Dermis microvascular lymphatic vessel endothelial cell (primary cell): ENCODE data around the gene PADI3. TPM values are rescaled to one million over a fixed set of nuclear protein-coding genes. Genes with fewer than 3 reads are reported as not detected.
"Not testable (repeated sequence)": the region's sequence is repeated elsewhere in the genome, so short reads cannot be mapped to it uniquely, and the experiment has no call there.

ENCODE experiments used
- DNase-seq, 2 donors: peaks; one replicate each; pipeline versions ENCODE4 v3.0.0 to v3.0.0-alpha.2; 2010; ENCODE audit warnings: low read depth in 2 of 2
- total RNA-seq: library from RNA; depleted of rRNA; stranded (reverse); fragments of >200 nt; gene quantifications from 2 replicates; pipeline ENCODE4 v1.2.1, GENCODE V29; 2014

The PADI3 gene
- total RNA-seq, 1 donor from 2014 or later = not detected

- DNase-seq = no peak
Measured at GRCh38 chr1:17301767-17302166, 52.9 kb downstream of the PADI3 start.

DNA sequence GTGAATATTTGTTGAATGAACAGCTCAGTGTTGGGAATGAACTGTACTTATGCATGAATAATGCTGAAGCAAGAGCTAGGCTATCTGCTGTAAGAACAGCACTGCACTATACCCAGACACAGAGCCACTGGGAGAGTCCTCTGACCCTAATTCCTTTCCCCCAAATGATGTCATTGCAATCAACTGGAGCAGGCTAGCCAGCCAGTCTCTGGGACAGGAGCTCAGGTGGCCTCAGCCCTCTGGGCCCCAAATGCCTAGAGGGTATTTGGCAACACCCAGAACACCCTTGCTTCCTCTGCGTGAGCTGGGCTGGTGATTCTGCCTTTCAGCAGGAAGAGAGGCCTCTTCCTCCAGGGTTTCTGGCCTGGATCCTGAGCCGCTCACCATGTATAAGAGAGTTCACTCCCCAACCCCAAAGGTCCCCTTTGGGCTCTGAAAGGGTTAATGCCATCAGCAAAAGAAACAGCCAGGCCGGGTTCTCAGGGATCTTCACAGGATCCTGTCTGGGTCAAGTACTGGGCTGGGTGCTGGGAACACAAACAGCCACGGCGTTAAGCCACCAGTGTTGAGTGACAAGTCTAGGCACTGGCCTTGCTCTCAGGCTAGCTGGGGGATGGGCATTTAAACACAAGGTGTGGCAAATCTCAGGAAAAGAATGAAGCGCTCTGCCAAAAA is 55.4 kb downstream of the PADI3 start:
- no peak for DNase-seq

DNA sequence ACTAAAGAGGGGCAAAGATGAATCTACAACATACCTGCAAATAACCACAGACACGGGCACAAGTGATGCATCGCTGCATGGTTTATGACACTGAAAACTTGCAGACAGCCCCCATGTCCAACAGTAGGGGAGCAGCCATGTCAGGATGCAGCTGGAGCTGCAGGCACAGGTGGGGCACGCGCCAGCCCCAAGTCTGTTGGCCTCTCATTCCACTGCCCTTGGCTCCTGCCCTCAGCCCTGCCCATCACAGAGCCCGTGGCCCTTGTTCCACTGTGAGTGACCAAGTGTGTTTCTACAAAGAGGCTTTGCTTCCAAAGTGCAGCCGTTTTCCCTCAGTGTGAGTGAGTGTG is 55.9 kb downstream of the PADI3 start:
- DNase-seq = no peak

DNA sequence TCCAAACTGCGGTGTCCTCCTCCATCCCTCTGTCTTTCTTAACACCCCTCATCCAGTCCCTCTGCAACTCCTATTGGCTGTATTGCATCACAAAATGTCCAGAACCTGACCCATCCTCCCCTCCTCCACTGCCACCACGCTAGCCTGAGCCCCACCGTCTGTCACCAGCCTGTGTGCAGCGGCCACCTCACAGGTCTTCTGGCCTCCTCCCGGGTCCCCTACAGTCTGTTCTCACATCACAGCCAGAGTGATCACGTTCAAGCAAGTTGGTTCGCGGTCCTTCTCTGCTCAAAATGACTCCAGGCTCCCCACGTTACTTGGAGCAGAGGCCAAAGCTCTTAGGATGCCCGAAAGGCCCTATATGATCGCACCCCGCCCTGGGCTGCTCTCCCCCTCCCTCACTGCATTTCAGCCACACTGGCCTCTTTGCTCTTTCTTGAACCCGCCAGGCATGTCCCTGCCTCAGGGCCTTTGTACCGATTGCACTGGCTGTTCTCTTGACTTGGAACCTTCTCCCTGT is 56.7 kb downstream of the PADI3 start:
- no peak for DNase-seq

GRCh38 chr1:17306407-17306806 is 57.5 kb downstream of the PADI3 start:
- DNase-seq = no peak

DNA sequence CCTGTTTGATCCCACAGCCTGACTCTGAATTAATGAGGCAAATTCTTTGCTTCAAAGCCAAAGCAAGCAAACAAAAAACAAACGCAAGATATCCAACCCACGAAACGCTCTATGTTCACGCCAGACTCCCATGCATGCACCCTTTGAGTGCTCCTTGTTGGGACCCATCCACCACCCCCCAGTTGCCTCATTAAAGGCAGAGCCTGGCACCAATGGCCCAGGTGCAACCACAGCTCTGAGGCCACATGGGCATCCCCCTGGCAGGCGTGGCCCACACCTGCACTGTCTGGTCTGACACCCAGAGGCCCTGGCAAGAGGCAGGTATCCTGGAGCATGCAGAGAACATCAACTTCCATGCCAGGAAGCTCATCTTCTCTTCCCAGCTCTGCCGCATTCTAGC is 58.0 kb downstream of the PADI3 start:
- DNase-seq = no peak

- DNase-seq = no peak
Measured at GRCh38 chr1:17307329-17307728, 58.4 kb downstream of the PADI3 start.

DNA sequence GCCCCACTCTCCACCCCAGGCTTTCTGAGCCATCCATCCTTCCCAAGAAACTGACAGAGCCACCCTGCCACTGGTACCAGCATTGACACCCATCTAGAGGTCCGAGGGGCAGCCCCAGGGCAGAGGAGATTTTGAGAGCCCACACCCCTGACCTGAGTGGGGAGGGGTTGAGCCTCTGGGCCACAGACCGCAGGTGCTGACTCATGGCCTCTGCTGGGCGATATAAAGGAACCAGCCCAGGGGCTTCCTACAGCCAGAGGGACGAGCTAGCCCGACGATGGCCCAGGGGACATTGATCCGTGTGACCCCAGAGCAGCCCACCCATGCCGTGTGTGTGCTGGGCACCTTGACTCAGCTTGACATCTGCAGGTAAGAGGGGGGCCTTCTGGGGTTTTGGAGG is 59.0 kb downstream of the PADI3 start, which contains the start of gene PADI4:
PADI4 (plus strand) TSS at position 252 of the 400 bp plus-strand sequence; CDS start at position 278, 26 bp downstream.
- no peak for DNase-seq

- DNase-seq = no peak
Measured at GRCh38 chr1:17308593-17308992, 59.7 kb downstream of the PADI3 start.

- DNase-seq = no peak
Measured at GRCh38 chr1:17309426-17310067, 60.6 kb downstream of the PADI3 start.

- DNase-seq = no peak
Measured at GRCh38 chr1:17310068-17310640, 61.3 kb downstream of the PADI3 start.

GRCh38 chr1:17313530-17314309 is 64.8 kb downstream of the PADI3 start:
- DNase-seq = no peak

- DNase-seq = no peak
Measured at GRCh38 chr1:17314491-17314971, 65.6 kb downstream of the PADI3 start.

- DNase-seq = no peak
Measured at GRCh38 chr1:17315542-17316130, 66.7 kb downstream of the PADI3 start.

- DNase-seq = no peak
Measured at GRCh38 chr1:17316704-17317103, 67.8 kb downstream of the PADI3 start.

- no peak for DNase-seq
Measured at GRCh38 chr1:17318262-17318661, 69.4 kb downstream of the PADI3 start.

GRCh38 chr1:17319561-17320350 is 70.9 kb downstream of the PADI3 start:
- no peak for DNase-seq

- DNase-seq = not testable (repeated sequence)
Measured at GRCh38 chr1:17321857-17322390, 73.0 kb downstream of the PADI3 start.

- DNase-seq = no peak
Measured at GRCh38 chr1:17328855-17329254, 80.0 kb downstream of the PADI3 start.

GRCh38 chr1:17329610-17330009 is 80.7 kb downstream of the PADI3 start:
- no peak for DNase-seq
